NCI-H226 (cell line): ENCODE measurements around the gene NOP58.
"Not testable (repeated sequence)": the region's sequence is repeated elsewhere in the genome, so short reads cannot be mapped to it uniquely, and the experiment has no call there.

ENCODE experiments used
- DNase-seq: peaks from one replicate; pipeline ENCODE4 v3.0.0-alpha.2; 2015

NOP58 gene

GRCh38 chr2:202265467-202266277 is at the start of gene NOP58:
Gene NOP58, plus strand, starts transcription at chr2:202265763. Its CDS starts 179 bp downstream, at chr2:202265942.
- DNase-seq = peak; percentile 86

- peak; percentile 21 for DNase-seq
These were observed 43.7 kb upstream of the NOP58 start for GRCh38 chr2:202221873-202222272.

DNA sequence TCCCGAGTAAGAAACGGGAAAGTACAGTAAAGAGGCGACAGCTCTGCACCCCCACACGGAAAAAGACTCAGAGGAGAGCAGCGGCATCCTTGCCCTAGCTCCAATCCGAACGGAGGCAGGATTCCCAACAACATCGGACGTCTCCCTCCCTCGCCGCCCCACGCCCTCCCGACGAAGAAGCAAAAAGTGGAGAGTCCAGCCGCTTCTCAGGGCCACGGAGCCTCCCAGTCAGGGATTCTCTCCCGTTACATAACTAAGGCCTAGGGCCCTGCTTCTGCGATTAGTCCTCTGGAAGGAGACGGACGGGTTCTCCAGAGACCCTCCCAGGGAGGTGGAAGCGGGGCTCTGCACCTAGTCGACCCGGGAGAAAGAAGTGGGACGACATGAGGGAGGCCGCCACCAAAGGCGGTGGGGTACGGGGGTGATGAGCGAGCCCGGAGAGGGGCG is 27.8 kb upstream of the NOP58 start:
- DNase-seq = peak; percentile 2

GRCh38 chr2:202238234-202239197 is 27.0 kb upstream of the NOP58 start, which contains the start of gene SUMO1:
Gene SUMO1, minus strand, starts transcription at chr2:202238597. Its CDS starts 146 bp downstream, at chr2:202238451.
- DNase-seq = peak; percentile 76

DNA sequence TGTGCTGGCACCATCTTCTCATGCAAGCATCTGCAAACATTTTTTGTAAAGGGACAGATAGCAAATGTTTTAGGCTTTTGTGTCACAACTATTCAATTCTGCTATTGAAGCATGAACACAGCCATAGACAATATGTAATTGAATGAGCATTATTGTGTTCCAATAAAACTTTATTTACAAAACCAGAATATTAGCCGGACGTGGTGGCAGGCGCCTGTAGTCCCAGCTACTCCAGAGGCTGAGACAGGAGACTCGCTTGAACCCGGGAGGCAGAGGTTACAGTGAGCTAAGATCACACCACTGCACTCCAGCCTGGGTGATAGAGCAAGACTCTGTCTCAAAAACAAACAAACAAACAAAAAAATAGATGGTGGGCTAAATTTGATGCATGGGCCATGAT is 17.9 kb upstream of the NOP58 start:
- DNase-seq = not testable (repeated sequence)

DNA sequence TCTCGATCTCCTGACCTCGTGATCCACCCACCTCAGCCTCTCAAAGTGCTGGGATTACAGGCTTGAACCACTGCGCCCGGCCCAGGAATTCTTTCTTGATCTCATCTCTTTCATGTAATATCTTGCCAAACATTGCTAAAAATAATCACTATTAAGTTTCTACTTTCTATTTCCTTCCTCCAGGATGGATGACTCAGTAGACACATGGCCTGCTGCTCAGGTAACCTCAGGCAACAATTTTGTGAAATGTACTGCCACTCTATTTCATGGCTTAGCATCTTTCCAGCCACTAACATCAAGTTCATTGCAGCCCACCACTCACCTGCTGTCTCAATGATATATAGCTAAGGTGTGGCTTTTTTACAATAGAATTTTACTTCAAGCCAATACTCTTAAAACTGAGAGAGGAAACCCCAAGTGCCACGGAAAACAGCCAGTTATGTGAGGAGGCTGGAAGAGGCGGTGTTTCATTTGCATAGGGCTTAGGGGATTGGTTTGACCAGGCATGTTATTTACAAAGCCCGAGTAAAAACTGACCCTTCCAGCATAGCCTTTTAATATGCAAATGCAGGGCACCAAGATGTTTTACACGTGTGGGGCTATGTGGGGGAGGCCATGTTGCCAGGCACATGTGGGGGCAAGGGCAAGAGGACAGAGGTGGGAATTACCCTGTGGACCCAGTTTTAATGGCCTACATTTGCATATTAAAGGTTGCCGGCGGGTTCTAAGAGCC is 15.9 kb upstream of the NOP58 start:
- peak; percentile 45 for DNase-seq

- no peak for DNase-seq
These were observed 14.1 kb upstream of the NOP58 start for GRCh38 chr2:202251494-202251893.

DNA sequence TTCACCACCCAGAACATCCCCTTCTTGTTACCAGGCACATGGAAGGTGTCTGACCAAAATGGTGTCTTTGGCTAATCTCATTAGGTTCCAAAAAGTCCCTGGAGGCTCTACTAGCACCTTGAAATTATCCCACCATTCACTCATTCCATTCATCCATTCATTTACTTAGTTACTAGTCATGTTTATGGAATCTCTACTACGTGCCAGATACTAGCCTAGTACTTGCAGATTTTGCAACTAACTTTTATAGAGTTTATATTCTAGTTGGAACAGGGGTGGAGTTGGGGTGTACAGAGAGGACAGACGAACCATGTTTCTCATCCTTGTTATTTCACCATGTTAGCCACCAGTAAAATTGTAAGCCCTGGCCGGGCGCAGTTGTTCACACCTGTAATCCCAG is 4.0 kb upstream of the NOP58 start:
- peak; percentile 6 for DNase-seq

DNA sequence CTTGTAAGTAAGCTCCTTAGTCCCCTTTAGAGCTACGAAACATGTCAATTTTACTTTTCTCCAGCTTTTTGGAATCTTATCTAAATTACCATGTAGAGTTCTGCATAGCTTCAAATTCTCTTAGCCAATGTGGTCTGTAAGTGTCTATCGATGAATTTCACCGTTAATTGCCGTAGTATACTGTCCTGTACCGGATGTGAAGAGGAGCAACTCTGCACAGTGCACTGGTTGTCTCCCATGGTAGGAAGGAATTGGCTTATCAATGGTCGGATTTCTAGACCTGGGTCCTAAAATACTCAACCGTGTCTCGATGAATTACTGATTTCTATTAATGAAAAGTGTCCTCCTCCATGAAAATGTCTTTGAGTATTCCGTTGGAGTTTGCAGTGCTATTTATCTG is 1.9 kb downstream of the NOP58 start:
- no peak for DNase-seq

DNA sequence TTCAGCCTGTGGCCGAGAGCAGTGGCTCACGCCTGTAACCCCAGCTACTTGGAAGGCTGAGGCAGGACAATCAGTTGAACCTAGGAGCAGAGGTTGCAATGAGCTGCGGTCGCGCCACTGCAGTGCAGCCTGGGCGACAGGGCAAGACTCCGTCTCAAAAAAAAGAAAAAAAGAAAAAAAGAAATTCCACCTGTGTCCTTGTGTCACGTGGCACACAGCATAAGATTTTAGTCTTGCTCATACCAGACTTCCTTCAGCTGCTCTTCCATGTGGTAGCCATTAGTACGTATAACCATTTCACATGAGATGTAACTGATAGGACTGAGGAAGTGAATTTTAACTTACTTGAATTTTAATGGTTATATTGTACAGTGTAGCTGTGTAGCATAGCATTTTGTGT is 4.0 kb downstream of the NOP58 start:
- no peak for DNase-seq

GRCh38 chr2:202270487-202270886 is 4.9 kb downstream of the NOP58 start:
- DNase-seq = no peak

- DNase-seq = peak; percentile 20
These were observed 10.6 kb downstream of the NOP58 start for GRCh38 chr2:202276078-202276720.

DNA sequence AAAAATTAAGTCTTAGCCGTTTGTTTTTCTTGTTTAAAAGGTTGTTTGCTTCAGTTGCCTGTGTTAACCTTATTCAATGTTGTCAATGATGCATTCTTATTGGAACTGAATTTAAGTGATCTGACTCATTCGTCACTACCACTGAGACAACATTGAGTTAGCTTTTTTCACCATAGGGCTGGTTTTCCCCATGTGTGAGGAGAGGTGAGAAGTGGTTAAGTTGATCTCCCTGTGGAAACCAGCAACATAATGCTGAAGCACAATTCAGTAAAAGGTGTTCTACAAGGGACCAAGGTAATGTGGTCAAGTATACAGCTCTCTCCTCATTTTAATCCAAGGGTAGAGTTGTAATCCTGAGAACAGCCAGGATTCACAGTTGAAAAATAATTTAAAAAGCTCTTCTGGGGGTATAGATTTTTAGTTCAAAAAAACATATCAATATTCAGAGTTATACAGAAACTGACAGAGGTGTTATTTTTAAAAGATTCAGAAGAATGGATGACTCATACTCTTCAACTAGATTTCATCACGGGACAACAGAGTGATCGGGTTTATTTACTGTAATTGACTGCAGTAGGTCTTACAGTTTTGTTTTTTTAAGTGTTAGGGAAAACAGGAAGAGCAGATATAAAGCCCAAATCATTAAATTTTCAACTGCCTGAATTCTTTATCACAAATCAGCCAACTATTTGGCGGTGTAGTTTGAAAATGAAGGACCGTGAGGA is 12.6 kb downstream of the NOP58 start:
- no peak for DNase-seq

DNA sequence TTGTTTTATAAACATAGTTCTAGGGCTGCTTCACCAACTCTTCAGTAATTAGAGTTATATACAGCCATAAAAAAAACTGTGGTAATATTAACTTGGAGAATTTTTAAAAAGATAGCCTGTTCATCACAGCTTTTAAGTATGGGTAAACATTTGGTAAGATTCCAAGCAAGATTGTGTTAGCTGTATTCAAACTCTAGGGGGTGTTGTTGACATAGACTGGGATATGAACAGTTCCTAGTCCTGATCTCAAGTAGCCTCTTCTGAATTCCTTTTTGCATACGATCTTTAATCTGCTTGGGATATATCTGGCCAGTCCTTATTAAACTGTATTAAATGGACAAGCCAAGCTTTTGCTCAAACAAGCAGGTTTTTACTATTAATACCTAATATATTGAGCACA is 13.4 kb downstream of the NOP58 start:
- peak; percentile 2 for DNase-seq

- no peak for DNase-seq
These were observed 21.0 kb downstream of the NOP58 start for GRCh38 chr2:202286595-202286994.

GRCh38 chr2:202289394-202290204 is 24.0 kb downstream of the NOP58 start:
- DNase-seq = no peak

GRCh38 chr2:202290316-202290715 is 24.8 kb downstream of the NOP58 start:
- no peak for DNase-seq

GRCh38 chr2:202290970-202291369 is 25.4 kb downstream of the NOP58 start:
- DNase-seq = no peak

- DNase-seq = no peak
These were observed 34.1 kb downstream of the NOP58 start for GRCh38 chr2:202299712-202300111.

DNA sequence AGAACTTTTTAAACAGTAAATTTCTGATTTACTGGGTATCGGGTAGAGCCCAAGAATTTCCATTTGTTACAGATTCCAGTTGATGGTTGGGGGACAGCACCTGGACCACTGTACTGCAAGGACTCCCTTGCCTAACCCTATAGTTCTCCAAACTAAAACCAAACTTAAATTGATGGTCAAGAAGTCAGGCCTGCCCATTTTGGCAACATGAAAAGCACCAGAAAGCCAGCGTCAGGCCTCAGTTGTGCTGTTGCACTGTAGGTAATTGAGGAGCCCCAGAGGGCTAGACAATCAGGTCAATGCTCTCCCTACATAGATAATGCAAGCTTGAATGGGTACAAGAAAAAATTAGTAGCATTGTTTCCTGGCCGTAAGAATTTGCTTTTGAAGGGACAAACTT is 40.5 kb downstream of the NOP58 start:
- DNase-seq = no peak

- no peak for DNase-seq
These were observed 42.1 kb downstream of the NOP58 start for GRCh38 chr2:202307690-202308089.
